Lower lobe of right lung (tissue), 2 donors: ENCODE measurements around the gene CDO1. TPM values are rescaled to one million over a fixed set of nuclear protein-coding genes. Genes with fewer than 3 reads are reported as not detected.

Experiments used
- ATAC-seq, 2 donors: fragments of 200-7000 bp; cut with Tn5 transposase; one replicate each; pipeline ENCODE4 v1.9.1; 2020 to 2022; ENCODE audit warnings: mild to moderate bottlenecking in 2 of 2, moderate library complexity in 2 of 2
- DNase-seq: peaks from one replicate; pipeline ENCODE4 v3.0.0-alpha.2; 2020
- H3K27ac ChIP-seq: fragments of 200-600 bp; one replicate; pipeline ENCODE4 v1.8.0; 2022
- H3K27me3 ChIP-seq: fragments of 200-600 bp; one replicate; pipeline ENCODE4 v1.8.0; 2022; ENCODE audit warnings: low read depth
- H3K36me3 ChIP-seq: fragments of 200-600 bp; one replicate; pipeline ENCODE4 v1.8.0; 2022; ENCODE audit warnings: mild to moderate bottlenecking
- H3K4me1 ChIP-seq: fragments of 200-600 bp; one replicate; pipeline ENCODE4 v1.8.0; 2022
- H3K4me3 ChIP-seq: fragments of 200-600 bp; one replicate; pipeline ENCODE4 v1.8.0; 2022; ENCODE audit warnings: mild to moderate bottlenecking
- H3K9me3 ChIP-seq: fragments of 200-600 bp; one replicate; pipeline ENCODE4 v1.8.0; 2022
- CTCF ChIP-seq: fragments of 200-600 bp; IDR thresholded peaks from one replicate; pipeline ENCODE4 v1.8.0; 2022; ENCODE audit warnings: antibody characterized with exemption, mild to moderate bottlenecking
- intact Hi-C: fragments of 100-400 bp; cut with DNase I; formaldehyde crosslinking; loops from one replicate; pipeline ENCODE4 v1.11.0; 2022
- total RNA-seq: library from RNA; stranded (reverse); fragmentation: NEBNext Ultra II Directional; extraction: Animal tissue kit (Norgen Biotek cat#: 25700); gene quantifications from one replicate; pipeline ENCODE4 v1.2.1, GENCODE V29; 2021
- donor health status: DM: no; HTN: yes; CAD: no; lungs with severe emphysema.

The CDO1 gene
- total RNA-seq, 1 donor from 2014 or later = 12.8 TPM

- intact Hi-C loops = no loop called here
- no peaks in the 10 kb centered on the region for H3K36me3 ChIP-seq
Observed at GRCh38 chr5:115758356-115758755, 58.1 kb downstream of the CDO1 start.

GRCh38 chr5:115755675-115756074, 60.8 kb downstream of the CDO1 start:
- no peak for TF ChIP-seq CTCF
- intact Hi-C loops = no loop called here

More at GRCh38 chr5:115758356-115758755, 58.1 kb downstream of the CDO1 start:
- DNase-seq (no peak), ATAC-seq (no peak)
- H3K4me3 ChIP-seq = no peak overlapping the region
- H3K27me3 ChIP-seq = peaks cover 3% of the 10 kb centered on the region
- no peaks in the 10 kb centered on the region for H3K4me1 ChIP-seq
- no peaks in the 10 kb centered on the region for H3K9me3 ChIP-seq
- no peak overlapping the region for H3K27ac ChIP-seq
- TF ChIP-seq CTCF = no peak

More at GRCh38 chr5:115755675-115756074, 60.8 kb downstream of the CDO1 start:
- Histone ChIP-seq H3K27ac (no peak overlapping the region), H3K36me3 (no peaks in the 10 kb centered on the region), H3K4me3 (no peak overlapping the region), H3K4me1 (no peaks in the 10 kb centered on the region), H3K9me3 (no peaks in the 10 kb centered on the region), H3K27me3 (peaks cover 3% of the 10 kb centered on the region)
- ATAC-seq (no peak), DNase-seq (no peak)

Other genes starting within 250 kb of the CDO1 start
- gene TICAM2, start 214.2 kb downstream of the CDO1 start, total RNA-seq = 5.8 TPM
- 82.2 TPM for gene TMED7, start 190.6 kb downstream of the CDO1 start, total RNA-seq
- 35.7 TPM for gene ATG12, start 24.9 kb upstream of the CDO1 start, total RNA-seq
- 69.4 TPM for gene AP3S1, start 25.3 kb upstream of the CDO1 start, total RNA-seq
- 1.3 TPM for gene LVRN, start 145.8 kb upstream of the CDO1 start, total RNA-seq
- gene ARL14EPL, start 215.8 kb upstream of the CDO1 start, total RNA-seq = not detected